Cerebellar nuclear complex (tissue), 1 donor: ENCODE results near the gene NACA2.

Source experiments
- DNase-seq, 2 experiments: peaks; one replicate each; lab custom pipeline; 2025; lab: John Stamatoyannopoulos, UW

NACA2 gene

DNA sequence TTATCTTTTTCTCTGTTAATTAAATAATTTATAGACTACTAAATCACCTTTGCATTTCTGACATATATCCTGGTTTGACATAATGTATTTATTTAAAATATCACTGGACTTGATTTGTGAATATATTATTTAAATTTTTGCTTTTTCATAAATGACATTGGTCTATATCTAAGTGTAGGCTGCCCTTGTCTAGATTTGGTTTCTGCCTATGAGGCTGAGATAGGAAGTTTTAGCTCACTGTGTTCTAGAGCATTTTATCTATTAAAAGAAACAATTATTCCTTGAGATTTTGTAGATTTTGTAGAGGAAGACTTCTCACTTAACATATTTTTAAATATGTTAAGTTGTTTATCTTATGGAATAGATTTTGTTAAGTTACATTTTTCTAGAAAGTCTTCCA lies 43.9 kb downstream of the NACA2 start:
- DNase-seq = no peak

DNA sequence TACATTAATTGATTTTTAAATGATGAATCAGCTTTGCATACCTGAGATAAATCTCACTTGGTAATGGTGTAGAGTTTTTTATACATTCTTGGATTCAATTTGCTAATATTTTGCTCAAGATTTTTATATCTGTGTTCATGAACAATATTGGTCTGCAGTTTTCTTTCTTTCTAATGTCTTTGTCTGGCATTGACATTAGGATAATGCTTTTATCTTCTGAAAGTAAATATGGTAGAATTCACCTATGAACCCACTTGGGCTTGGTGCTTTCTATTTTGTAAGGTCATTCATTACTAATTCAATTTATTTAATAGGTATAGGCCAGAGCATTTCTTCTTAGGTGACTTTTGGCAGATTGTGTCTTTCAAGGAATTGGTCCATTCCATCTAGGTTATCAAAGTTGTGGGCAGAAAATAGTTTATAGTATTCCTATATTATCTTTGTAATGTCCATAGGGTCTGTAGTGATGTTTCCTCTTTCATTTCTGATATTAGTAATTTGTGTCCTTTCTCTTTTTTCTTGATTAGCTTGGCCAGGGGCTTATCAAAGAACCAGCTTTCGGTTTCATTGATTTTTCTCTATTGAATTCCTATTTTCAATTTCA lies 45.6 kb downstream of the NACA2 start:
- no peak for DNase-seq

DNA sequence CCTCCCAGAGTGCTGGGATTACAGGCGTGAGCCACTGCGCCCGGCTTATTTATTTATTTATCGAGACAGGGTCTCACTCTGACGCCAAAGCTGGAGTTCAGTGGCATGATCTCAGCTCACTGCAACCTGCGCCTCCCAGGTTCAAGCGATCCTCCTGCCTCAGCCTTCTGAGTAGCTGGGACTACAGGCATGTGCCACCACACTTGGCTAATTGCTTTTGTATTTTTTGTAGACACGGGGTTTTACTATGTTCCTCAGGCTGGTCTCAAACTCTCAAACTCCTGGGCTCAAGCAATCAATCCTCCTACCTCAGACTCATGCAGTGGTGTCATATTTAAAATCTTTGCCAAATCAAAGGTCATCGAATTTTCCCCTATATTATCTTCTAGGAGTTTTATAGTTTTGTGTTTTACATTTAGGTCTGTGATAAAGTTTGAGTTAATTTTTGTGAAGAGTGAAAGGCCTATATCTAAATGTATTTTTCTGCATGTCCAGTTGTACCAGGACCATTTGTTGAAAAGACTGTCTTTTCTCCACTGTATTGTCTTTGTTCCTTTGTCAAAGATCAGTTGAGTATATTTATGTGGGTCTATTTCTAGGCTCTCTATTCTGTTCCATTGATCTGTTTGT lies 47.1 kb downstream of the NACA2 start:
- DNase-seq = no peak

GRCh38 chr17:61542027-61542426 lies 49.0 kb downstream of the NACA2 start:
- no peak for DNase-seq

GRCh38 chr17:61540874-61541273 lies 50.1 kb downstream of the NACA2 start:
- DNase-seq = no peak
